ENCODE measurements around the gene PGAP2. TPM values are rescaled to one million over a fixed set of nuclear protein-coding genes. Genes with fewer than 3 reads are reported as not detected.

The PGAP2 gene
- total and polyA plus RNA-seq, 4 donors: 10.0 to 14.8 (median 12.0) TPM

- H3K27ac ChIP-seq (ENCODE audit: low read depth in 1 of 2, low read length in 2 of 2): no peak overlapping the region
- no peaks in the 10 kb centered on the region for H3K4me1 ChIP-seq (ENCODE audit: control insufficient read depth in 4 of 4, insufficient read depth in 4 of 4, low read length in 3 of 4)
Measured at GRCh38 chr11:3816673-3817072, 8.3 kb downstream of the PGAP2 start.

More at GRCh38 chr11:3816673-3817072, 8.3 kb downstream of the PGAP2 start:
- TF ChIP-seq REST (IDR thresholded peaks at IDR 0.05) (no peak), HNF4G (IDR thresholded peaks at IDR 0.05) (no peak), JUND (IDR thresholded peaks at IDR 0.05) (no peak), RXRA (IDR thresholded peaks at IDR 0.05) (no peak), CTCF (IDR thresholded peaks at IDR 0.05; ENCODE audit: low read depth, low read length, missing input control) (no peak), FOXA2 (IDR thresholded peaks at IDR 0.05) (no peak), EGR1 (IDR thresholded peaks at IDR 0.05; ENCODE audit: low read depth in 2 of 2) (no peak), NR2F2 (IDR thresholded peaks at IDR 0.05) (no peak), RAD21 (IDR thresholded peaks at IDR 0.05) (no peak), GABPA (IDR thresholded peaks at IDR 0.05 in 1 of 2, conservative IDR thresholded peaks at IDR 0.05 in 1 of 2) (no peak), SP1 (IDR thresholded peaks at IDR 0.05) (no peak), YY1 (IDR thresholded peaks at IDR 0.05) (no peak), ZBTB33 (IDR thresholded peaks at IDR 0.05) (no peak), FOXA1 (IDR thresholded peaks at IDR 0.05) (no peak)
- TF ChIP-seq, protein P1, sequence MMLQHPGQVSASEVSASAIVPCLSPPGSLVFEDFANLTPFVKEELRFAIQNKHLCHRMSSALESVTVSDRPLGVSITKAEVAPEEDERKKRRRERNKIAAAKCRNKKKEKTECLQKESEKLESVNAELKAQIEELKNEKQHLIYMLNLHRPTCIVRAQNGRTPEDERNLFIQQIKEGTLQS (IDR thresholded peaks at IDR 0.05): no peak
- TF ChIP-seq, protein P2, sequence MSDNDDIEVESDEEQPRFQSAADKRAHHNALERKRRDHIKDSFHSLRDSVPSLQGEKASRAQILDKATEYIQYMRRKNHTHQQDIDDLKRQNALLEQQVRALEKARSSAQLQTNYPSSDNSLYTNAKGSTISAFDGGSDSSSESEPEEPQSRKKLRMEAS (IDR thresholded peaks at IDR 0.05): no peak
- DNase-seq (ENCODE audit: low spot score): no peak
- H3K36me3 ChIP-seq (ENCODE audit: control insufficient read depth in 4 of 4, insufficient read depth in 3 of 4, low read depth in 1 of 4, low read length in 3 of 4): peaks cover 0 to 3% (median 0%) of the 10 kb centered on the region in 4 donors
- no peaks in the 10 kb centered on the region for H3K27me3 ChIP-seq (ENCODE audit: control insufficient read depth in 4 of 4, insufficient read depth in 4 of 4, low read length in 3 of 4)
- no peaks in the 10 kb centered on the region for H3K9me3 ChIP-seq (ENCODE audit: control insufficient read depth in 4 of 4, low read length in 3 of 4)
- 91% methylated on average over 2 of the region's 2 CpGs for WGBS
- no peak overlapping the region for H3K4me3 ChIP-seq (ENCODE audit: low read depth in 1 of 3, low read length in 3 of 3)
- no peak overlapping the region for H3K9ac ChIP-seq (ENCODE audit: low read depth in 1 of 2, low read length in 2 of 2)

All from liver (tissue), 9 donors.